ENCODE measurements around the gene CBX4. TPM values are rescaled to one million over a fixed set of nuclear protein-coding genes. Genes with fewer than 3 reads are reported as not detected.

CBX4 gene
- polyA plus RNA-seq, 1 donor (not counting 4 experiments of a cell fraction or from before 2014, with no cell fraction given): 7.0 TPM

GRCh38 chr17:79843816-79844800 lies 4.9 kb upstream of the CBX4 start:
- peak overlapping the region; percentile 65 for H3K4me2 ChIP-seq (ENCODE audit: control insufficient read depth, extremely low read depth, insufficient read depth, low read depth, low read length)
- dilution Hi-C loops (cut with MboI; ENCODE audit: extremely low pct_ligation_motif_present, low sequenced_read_pairs): no loop called here
- DNase-seq (ENCODE audit: low read depth, low spot score): no peak
- H4K20me1 ChIP-seq (ENCODE audit: control insufficient read depth, extremely low read depth, insufficient read depth, low read length): no peaks in the 10 kb centered on the region
- H3K9me3 ChIP-seq (ENCODE audit: control insufficient read depth, low read depth, low read length): no peaks in the 10 kb centered on the region
- H3K9ac ChIP-seq (ENCODE audit: control insufficient read depth, extremely low read depth, insufficient read depth, low read length): peak overlapping the region; percentile 22
- peak overlapping the region; percentile 58 for H2AFZ ChIP-seq (ENCODE audit: control insufficient read depth, low read length)
- FAIRE-seq: no peak
- no peaks in the 10 kb centered on the region for H3K79me2 ChIP-seq (ENCODE audit: control insufficient read depth, insufficient read depth, low read length)
- no peak overlapping the region for H3K27ac ChIP-seq (ENCODE audit: control insufficient read depth, insufficient read depth, low read length)
- H3K36me3 ChIP-seq (ENCODE audit: control insufficient read depth in 2 of 2, extremely low read depth in 1 of 2, insufficient read depth in 2 of 2, low read length in 2 of 2): no peaks in the 10 kb centered on the region
- TF ChIP-seq CTCF (optimal IDR thresholded peaks at IDR 0.05 in 1 of 3, IDR thresholded peaks at IDR 0.05 in 1 of 3, conservative IDR thresholded peaks at IDR 0.05 in 1 of 3; ENCODE audit: extremely low read depth in 1 of 3, insufficient read depth in 2 of 3, low read length in 3 of 3) (no peak), EZH2 (IDR thresholded peaks at IDR 0.05; ENCODE audit: low read length) (no peak)
- H3K4me1 ChIP-seq (ENCODE audit: control insufficient read depth, extremely low read depth, insufficient read depth, low read length): peaks cover 21% of the 10 kb centered on the region
- peaks cover 46% of the 10 kb centered on the region for H3K27me3 ChIP-seq (ENCODE audit: control insufficient read depth, extremely low read depth, insufficient read depth, low read length)
- peak overlapping the region; percentile 13 to 61 (median 33) for H3K4me3 ChIP-seq (ENCODE audit: control insufficient read depth in 2 of 3, extremely low read depth in 1 of 3, insufficient read depth in 2 of 3, low read depth in 1 of 3, low read length in 3 of 3)
- H3K9me1 ChIP-seq (ENCODE audit: control insufficient read depth, extremely low read depth, insufficient read depth, low read length): no peaks in the 10 kb centered on the region

- no peak for TF ChIP-seq CTCF (optimal IDR thresholded peaks at IDR 0.05 in 1 of 3, IDR thresholded peaks at IDR 0.05 in 1 of 3, conservative IDR thresholded peaks at IDR 0.05 in 1 of 3; ENCODE audit: extremely low read depth in 1 of 3, insufficient read depth in 2 of 3, low read length in 3 of 3)
- no peak for TF ChIP-seq EZH2 (IDR thresholded peaks at IDR 0.05; ENCODE audit: low read length)
- H4K20me1 ChIP-seq (ENCODE audit: control insufficient read depth, extremely low read depth, insufficient read depth, low read length): no peaks in the 10 kb centered on the region
- H3K27me3 ChIP-seq (ENCODE audit: control insufficient read depth, extremely low read depth, insufficient read depth, low read length): peaks cover 46% of the 10 kb centered on the region
- H3K4me3 ChIP-seq (ENCODE audit: control insufficient read depth in 2 of 3, extremely low read depth in 1 of 3, insufficient read depth in 2 of 3, low read depth in 1 of 3, low read length in 3 of 3): peak overlapping the region; percentile 13 to 61 (median 33)
- H3K4me2 ChIP-seq (ENCODE audit: control insufficient read depth, extremely low read depth, insufficient read depth, low read depth, low read length): peak overlapping the region; percentile 65
- no peaks in the 10 kb centered on the region for H3K36me3 ChIP-seq (ENCODE audit: control insufficient read depth in 2 of 2, extremely low read depth in 1 of 2, insufficient read depth in 2 of 2, low read length in 2 of 2)
- dilution Hi-C loops (cut with MboI; ENCODE audit: extremely low pct_ligation_motif_present, low sequenced_read_pairs): no loop called here
- H3K79me2 ChIP-seq (ENCODE audit: control insufficient read depth, insufficient read depth, low read length): no peaks in the 10 kb centered on the region
- no peak overlapping the region for H3K27ac ChIP-seq (ENCODE audit: control insufficient read depth, insufficient read depth, low read length)
- H3K4me1 ChIP-seq (ENCODE audit: control insufficient read depth, extremely low read depth, insufficient read depth, low read length): peaks cover 21% of the 10 kb centered on the region
- peak overlapping the region; percentile 22 for H3K9ac ChIP-seq (ENCODE audit: control insufficient read depth, extremely low read depth, insufficient read depth, low read length)
- H3K9me1 ChIP-seq (ENCODE audit: control insufficient read depth, extremely low read depth, insufficient read depth, low read length): no peaks in the 10 kb centered on the region
- no peaks in the 10 kb centered on the region for H3K9me3 ChIP-seq (ENCODE audit: control insufficient read depth, low read depth, low read length)
- no peak for DNase-seq (ENCODE audit: low read depth, low spot score)
- H2AFZ ChIP-seq (ENCODE audit: control insufficient read depth, low read length): peak overlapping the region; percentile 40
- no peak for FAIRE-seq
Measured at GRCh38 chr17:79843474-79843815, 4.2 kb upstream of the CBX4 start.

Measured in keratinocyte (primary cell).